CD4-positive, alpha-beta T cell treated with Interleukin-4 for 1 hour (primary cell): ENCODE data around the gene PRDM1.

Source experiments
- DNase-seq, 2 donors: peaks; one replicate each; pipeline ENCODE4 v3.0.0-alpha.2; 2020 to 2022

Gene PRDM1

DNA sequence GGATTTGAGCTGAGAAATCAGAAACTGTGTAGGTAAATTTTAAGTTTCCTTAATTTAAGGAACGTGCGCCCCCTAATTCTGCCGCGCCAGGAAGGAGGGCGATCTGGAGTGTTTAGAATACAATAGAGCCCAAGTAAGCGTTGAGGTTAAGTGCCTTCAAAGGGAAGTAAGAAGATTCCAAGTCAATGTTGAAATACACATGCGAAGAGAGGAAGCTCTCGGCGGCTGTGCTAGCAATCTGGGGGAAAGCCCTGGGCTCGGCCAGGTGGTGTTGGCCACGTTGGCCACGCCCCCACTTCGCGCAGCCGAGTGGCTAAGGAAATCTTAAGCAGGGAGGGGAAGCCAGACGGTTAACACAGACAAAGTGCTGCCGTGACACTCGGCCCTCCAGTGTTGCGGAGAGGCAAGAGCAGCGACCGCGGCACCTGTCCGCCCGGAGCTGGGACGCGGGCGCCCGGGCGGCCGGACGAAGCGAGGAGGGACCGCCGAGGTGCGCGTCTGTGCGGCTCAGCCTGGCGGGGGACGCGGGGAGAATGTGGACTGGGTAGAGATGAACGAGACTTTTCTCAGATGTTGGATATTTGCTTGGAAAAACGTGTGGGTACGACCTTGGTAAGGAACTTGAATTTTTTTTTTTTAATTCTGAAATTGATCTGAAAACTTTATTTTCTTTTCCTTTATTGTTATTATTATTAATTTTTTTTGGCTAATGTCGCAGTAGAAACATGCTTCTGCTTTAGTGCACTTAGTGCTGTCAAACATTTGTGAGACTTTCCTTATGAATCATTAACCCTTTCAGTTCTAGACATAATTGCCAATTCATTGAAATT is at the start of gene PRDM1:
Gene PRDM1, plus strand, starts transcription at position 353 of the 830 bp plus-strand sequence. Its CDS starts 218 bp downstream, at position 571.
- peak; percentile 90 to 91 for DNase-seq

DNA sequence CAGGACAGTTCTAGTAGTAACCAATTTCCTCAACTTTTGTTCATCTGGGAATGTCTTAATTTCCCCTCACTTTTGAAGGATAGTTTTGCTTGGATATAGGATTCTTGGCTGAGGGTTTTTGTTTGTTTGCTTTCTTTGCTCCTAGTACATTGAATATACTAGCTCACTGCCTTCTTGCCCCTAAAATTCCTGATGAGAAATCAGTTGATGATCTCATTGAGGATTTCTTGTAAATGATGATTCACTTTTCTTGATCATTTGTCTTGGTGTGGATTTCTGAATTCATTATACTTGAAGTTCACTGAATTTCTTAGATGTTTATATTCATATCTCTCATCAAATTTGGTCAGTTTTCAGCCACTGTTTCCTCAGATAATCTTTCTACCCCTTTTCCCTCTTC is 49.1 kb upstream of the PRDM1 start:
- no peak for DNase-seq

DNA sequence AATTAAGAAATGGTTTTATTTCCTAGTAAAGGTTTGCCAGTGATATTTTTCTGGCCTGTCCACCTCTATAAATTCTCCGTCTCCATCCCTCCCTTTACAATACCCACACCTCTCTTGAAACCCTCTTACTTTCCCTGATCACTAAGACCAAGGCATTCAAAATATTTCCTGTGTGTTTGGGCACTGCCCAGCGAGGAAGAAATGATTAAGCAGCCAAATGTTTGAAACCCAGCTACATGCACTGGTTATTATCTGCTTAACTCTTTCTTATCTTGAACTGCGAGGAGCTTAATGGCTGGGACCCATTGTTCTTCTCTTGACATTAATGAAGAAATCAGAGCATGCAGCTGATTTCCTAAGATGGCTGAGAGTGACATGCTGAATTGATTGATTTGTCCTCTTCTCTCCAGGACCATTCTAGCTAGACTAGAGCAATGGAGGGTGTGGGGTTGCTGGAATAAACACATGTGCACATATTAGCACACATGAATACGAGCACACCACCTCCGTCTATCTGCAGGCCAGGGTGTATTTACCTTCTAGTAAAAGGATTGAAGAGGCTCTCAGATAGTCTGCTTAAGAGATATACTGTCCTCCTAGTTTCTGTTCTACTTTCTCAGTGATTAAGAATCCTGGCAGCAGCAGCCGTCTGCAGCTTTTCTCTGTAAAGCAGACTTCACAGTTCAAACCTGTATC is 46.1 kb upstream of the PRDM1 start:
- DNase-seq = no peak

DNA sequence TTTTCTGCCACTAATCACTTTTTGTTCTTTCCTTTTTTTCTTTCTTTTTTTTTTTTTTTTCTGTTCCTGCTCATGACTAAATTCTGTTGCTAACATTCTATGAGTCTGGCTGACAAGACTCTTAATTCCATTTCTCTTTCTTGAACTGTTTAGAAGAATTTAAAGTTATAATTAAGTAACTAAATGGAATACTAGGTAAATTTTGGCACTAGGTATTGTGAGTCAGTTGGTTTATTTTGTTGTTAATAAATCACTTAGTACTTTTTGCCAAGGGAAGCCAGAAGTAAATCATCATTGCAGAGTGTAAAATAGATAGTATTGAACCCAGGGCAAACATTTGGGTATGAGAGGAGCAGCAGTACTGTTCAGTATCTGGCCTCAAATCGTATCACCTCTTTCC is 42.0 kb upstream of the PRDM1 start:
- no peak for DNase-seq

DNA sequence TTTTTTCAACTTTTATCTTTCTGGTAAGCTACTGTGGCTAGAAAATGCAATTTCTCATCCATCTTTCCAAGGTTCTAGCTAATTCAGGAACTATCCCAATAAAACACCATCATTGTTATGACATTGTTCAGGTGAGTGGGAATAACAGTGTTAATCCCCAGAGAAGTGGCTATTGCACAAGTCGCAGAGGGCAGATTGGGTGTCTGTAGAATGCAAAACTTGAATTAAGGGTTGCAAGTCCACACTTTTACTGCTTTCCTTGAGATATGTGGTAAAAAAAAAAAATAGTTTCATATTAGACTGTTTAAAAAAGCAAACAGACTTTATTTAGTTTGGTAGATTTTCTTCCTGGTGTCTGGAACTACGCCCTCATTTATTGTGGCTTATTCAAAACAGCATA is 41.1 kb upstream of the PRDM1 start:
- DNase-seq = no peak

DNA sequence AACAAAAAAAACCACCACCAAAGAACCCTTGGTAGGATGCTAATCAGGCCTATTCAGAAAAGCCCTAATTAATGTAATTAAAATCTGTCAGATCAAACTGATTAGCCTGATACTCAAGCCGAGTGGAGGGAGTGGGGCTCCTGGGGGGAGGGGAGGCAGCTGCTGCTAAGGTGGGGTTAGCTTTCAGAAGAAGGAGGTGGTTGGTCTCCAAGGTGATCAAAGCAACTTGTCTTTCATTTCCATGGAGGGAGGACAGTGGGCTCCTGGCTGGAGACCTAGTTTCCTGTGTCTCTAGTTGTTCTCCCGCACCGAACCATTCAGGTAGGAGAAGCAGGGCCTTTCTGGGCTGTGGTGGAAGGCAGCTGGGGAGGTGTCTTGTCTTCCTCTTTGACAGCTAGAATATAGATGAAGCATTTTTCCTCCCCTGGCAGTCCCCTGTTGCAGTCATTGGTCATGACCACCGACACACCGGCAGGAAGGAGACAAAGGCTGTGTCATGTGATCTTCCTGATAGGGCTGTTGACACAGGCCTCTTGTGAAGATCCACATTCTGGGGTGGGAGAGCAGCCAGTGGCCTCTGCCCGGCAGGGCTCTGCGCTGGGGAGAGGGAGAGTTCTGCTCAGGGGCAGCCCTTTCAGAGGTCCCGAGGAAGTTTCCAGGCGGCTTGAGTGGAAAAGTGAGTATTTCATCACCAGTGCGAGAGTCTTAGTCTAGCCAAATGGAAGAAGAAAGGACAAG is 39.9 kb upstream of the PRDM1 start:
- no peak for DNase-seq

DNA sequence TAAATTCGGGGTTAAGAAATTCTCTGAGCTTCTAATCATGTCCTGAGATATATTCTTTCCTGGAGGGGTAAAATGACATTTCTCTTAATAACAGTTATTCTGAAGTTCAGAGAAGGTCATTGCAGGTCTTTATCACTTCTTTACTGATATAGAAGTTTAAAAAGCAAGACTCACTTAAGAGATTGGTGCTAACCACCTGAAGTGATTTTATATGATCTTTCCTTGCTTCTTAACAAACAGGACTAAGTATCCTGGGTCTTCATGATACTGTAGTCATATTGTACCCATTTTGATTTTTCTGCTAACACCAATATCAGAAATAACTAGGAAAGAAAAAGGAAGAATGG is 39.3 kb upstream of the PRDM1 start:
- DNase-seq = no peak

DNA sequence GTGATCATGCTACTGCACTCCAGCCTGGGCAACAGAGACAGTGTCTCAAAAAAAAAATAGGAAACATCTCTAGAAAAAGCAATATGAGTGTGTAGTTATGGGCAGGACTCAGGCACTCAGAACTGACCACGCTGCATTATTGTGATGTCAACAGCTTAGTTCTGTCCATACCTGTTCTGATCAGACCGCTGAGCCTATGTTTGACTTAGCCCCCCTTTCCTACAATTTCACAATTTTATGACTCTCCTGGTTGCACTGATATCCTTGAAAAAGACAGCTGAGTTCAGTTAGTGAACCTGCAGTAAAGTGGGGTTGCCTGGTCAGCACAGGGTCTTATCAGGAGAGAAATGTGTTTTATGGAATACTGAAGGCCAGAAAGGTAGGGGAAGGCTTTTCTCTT is 37.8 kb upstream of the PRDM1 start:
- no peak for DNase-seq

DNA sequence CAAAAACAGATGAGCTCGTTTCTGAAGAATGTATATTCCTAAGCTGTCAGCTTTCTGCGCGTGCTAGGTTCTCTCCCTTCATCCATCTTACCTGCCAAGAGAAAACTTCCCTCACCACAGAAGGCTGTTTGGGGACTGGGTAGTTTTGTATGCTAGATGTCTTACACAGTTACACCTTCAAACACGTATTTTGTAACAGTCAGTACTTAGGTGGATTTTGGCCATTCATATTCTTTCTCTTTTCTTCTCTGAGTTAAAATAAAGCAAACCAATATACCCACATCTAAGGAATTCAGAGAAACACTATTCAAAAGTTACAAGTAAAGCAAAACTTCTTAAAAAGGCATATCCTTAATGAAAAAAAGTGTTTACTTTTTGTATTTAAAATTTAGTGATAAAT is 35.6 kb upstream of the PRDM1 start:
- DNase-seq = no peak

DNA sequence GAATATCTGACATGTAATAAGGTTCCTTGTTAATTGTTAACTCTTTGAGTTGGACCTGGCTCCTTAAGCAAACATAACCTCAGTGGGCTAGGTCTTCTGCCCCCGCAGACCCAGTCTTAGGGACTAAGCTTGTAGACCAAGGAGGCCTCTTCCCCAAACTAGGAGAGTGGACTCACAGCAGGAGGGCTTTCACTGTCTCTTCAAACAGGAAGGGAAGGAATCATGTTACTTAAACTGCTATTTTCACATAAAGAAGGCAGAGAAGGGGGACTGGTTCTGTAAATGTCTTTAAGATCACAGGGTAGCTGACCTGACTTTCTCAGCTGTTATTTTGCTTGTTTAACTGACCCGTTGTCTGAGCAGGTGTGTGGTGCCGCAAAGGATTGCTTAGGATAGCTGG is 34.9 kb upstream of the PRDM1 start:
- no peak for DNase-seq

DNA sequence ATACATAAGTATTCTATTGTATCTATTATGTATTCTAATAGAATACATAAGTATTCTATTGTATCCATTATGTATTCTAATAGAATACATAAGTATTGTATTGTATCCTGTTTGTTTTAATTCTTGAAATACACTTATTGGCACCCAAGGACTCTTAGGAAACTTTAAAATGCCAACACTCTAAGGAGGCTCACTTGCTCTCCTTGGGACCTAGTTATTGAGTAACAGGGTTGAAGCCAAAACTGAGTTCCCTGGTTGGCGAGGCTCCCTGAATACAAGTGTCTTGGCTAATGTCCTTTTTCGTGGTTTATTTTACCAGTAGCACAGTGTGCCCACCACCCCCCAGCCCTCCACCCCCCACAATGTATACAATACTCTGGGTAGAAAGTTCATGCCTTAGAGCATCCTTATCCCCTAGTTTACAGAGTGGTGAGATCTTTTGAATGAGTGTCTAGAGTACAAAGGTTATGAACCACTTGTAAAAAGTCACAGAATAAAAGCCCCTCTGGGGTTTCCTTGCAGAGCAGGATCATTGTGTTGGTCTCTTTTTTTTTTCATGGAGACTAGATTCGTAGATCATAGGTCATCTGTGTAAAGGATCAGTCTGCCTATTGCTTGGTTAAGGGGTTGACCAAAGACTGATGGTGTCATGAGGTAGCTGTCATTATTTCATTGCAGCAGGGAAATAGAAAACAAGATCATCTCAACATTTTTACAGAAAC is 32.5 kb upstream of the PRDM1 start:
- DNase-seq = no peak

DNA sequence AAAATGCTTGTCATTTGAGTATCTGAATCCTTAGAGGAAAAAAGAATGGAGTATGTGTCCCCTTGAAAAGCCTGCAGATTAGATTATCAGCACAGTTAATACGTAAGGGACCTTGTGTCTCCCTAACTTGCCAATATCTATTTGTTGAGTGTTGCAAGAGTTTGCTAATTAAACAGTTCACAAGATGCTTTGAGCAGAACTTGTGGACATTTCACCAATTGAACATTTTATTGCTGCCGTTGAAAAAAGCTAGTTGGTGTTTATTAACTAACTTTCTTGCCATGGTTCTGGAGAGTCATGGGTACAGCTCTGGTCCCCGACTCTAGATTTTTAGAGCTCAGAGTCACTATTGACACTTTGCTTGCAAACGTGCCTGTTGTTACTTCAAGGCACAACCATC is 30.6 kb upstream of the PRDM1 start:
- DNase-seq = no peak

DNA sequence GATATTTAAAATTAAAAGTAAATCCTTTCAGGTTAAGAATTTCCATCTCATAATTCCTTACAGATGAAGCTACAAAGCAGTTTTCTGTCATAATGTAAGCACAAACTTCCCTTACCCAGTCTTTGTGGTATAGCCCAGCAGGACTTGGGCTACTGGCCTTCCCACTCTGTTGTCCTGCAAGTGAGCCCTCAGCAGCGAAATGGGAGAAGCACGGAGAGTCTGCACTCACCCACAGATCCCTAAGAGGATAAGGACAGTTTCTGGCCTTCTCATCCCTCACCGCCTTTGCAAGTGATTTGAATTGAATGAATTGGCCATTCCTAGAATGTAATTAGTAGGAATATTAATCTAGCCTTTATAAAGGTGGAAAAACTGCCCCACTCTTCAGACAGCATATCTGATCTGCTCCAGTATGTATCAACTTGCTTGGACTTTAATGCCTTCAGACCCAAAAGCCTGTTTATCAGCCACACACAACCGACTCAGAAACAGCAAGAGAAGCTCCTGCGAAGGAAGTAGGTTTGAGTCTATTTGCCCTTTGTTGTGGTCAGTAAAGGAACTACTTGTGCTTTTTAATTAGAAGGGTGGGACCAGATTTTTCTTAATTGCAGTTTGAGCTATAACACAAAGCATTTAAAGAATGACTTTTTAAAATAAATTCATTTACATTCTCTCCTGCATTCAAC is 29.9 kb upstream of the PRDM1 start:
- peak; percentile 12 to 66 for DNase-seq

DNA sequence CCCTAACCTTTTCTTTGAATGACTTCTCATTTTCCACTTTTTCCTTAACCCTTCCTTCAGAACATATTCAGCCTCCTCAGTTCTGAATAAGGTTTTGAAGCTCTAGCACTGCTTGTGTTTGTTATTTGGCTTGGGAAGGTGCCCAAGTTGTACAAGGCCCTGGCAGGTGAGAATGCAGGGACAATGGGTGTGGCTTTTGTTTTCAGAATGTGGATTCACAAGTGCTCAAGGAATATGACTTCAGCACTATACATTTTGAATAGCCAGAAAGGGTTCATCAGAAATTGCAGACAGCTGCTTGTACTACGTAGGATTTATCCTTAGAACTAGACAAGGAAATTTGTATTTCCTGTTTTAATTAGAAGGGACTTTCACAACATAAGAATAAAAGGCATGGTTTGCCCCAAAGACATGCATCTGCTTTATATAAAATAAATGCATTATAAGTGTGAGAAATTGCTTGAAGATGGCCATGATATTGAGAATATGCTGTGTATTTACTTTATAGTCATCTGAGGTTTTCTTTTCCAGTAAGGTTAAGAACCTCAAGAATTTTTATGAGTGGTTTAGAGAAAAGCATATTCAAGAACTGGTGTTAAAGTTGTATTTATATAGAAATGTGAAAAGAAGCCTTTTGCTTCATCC is 29.3 kb upstream of the PRDM1 start:
- DNase-seq = no peak

DNA sequence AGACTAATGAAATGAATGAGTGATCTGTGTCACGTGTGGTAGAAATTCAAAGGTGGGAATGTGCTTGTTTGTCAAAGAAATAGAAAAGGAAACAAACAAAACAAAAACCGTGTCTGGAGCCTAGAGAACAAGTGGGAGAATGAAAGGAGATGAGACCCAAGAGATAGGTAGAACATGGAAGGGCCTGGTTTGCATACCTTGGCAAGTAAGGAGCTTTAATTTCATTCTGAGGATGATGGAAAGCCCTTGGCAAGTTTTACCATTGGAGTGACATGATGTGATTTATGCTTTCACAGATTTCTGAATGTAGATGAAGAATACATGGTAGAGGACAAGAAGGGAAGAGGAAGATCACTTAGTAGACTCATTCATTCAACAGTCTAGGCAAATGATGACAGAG is 26.8 kb upstream of the PRDM1 start:
- no peak for DNase-seq

DNA sequence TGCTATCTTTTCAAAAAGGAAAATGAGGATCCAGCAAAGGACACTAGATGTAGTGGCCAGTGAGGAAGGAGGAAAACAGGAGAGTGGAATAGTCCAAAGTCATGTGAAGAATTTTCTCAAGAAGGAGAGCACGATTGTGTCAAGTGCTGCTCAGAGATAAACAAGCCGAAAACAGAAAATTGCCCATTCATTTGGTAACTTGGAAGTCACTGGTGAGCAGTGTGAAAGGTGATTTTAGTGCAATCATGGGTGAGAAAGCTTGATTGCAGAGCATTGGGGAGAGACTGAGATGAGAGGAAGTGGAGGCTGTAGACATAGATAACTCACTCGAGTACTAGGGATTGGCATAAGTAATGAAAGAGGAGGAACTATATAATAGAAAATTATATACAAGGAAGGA is 26.0 kb upstream of the PRDM1 start:
- no peak for DNase-seq

DNA sequence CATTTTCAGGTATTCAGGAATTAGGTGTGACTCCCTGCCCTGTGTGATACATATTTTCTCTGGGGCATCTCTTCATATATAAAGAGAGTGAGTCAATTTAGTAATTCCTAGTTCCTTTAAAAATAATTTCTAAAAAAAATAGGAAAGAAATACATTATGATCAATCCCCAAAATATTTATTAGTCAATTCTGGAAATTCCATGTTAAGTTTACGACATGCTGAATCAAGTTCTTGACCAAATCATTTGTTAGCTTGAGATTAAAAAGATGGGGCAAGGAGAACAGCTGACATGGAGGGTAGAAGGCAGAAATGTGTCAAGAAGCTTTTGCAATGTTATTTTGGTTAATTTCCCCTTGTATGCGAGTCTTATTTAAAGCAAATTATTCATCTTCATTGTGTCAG is 22.7 kb upstream of the PRDM1 start:
- DNase-seq = no peak

DNA sequence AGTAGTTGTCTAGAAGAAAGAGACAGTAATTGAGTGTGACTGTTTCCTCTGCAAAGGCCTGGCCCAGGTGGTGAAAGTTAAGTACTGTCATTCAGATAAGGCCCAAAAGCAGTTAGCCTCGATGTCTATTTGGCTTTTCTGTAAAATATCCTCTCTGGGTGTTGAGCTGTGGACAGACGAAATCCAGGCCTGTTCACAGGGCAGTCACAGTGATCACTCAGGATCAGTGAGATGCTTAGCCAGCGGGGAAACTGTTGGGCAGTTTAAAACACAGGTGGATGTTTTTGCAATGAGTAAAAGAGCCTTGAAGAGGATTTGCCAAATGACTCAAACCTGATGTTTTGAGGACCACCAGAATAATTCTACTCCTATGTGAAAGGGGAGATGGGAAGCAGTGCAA is 22.0 kb upstream of the PRDM1 start:
- no peak for DNase-seq

DNA sequence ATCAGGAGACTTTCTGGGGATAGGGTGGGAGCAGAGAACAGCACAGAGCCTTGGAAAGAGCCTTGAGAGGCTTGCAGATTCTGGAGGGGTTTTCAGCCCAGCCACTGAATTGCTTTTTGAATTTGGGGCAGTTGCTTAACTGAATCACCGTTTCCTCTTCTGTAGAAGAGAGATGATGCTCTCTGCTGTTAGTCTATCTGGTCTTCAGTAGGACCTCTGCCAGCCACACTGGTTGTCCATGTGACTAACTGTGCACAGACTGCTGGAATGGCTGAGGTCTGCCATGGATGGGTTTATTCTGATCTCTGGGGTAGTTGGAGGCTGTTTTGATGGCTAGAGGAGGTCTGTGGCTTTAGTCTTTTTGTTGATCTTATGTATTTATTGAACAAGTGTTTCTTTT is 21.4 kb upstream of the PRDM1 start:
- DNase-seq = no peak

DNA sequence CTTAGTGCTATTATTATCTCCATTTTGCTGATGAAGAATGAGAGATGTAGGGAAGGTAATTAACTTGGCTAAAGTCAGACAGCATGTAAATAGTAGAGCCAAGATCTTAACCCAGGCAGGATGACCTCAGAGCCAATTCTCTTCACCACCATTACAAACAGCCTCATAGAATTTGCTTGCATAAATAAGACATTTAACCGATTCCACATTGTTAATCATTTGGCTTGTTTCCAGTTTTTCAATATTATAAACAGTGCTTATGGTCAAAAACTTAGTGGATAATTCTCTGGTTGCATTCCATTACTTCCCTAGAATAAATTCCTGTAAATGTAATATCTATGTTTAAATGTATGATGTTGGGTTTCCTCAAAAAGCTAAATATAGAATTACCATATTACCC is 19.1 kb upstream of the PRDM1 start:
- no peak for DNase-seq

DNA sequence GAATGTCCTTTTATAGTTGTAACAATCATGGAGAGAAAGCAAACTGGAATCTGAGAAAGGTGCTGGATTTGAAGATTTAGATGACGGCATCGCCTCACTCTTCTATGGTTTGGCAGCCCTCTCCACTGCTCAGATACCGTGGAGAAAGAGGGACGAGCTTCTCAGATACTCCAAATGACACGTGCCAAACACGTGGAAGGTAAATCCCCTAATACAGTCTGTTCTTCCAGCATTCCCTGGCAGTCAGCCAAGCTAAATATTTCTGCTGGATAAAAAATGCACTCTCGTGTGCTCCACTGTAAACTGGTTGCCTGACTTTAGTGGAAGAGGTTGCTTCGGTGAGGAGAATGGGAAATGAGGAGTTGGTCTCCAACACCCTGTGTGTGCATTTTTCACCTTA is 16.7 kb upstream of the PRDM1 start:
- no peak for DNase-seq

DNA sequence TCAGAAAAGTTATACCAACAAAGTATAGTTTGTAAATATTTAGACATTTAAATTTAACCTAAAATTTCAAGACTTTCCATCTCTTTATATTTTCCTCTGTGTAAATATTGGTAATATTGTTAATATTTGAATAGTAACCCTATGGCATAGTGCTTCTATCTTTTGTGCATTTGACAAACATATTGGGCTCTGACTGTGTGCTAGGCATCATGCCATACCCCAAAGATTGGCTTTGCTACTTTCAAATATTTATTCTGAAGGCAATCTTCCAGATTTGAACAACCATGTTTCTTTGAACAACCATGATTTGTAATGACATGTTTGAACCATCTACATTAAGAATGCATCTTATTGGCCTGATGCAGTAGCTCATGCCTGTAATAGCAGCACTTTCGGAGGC is 15.5 kb upstream of the PRDM1 start:
- no peak for DNase-seq
